ENCODE data around the gene RCBTB1. TPM values are rescaled to one million over a fixed set of nuclear protein-coding genes. Genes with fewer than 3 reads are reported as not detected.
"Not testable (repeated sequence)": the region's sequence is repeated elsewhere in the genome, so short reads cannot be mapped to it uniquely, and the experiment has no call there.

Gene RCBTB1
- total RNA-seq, 1 donor from 2014 or later: 21.6 TPM

DNA sequence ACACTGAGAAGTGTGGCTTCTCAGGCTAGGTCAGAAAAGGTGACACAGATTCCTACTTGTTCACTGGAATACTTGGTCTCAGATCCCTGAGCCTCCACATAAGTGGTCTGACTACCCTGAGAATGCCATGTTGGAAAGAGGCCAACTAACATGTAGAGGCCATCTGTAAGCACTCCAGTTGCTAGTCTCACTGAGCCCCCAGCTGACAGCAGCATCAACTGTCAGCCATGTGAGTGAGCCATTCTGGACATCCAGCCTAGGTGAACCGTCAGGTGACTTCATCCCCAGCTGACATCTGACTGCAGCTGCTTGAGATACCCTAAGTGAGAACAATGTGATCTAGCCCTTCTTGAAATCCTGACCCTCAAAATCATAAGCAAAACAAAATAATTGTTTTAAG, 24.8 kb upstream of the RCBTB1 start:
- H3K4me3 ChIP-seq: no peak overlapping the region
- no peak for TF ChIP-seq CTCF (IDR thresholded peaks at IDR 0.05; ENCODE audit: borderline replicate concordance)
- no peaks in the 10 kb centered on the region for H3K27me3 ChIP-seq (ENCODE audit: low read depth)
- no peaks in the 10 kb centered on the region for H3K36me3 ChIP-seq
- peaks cover 16% of the 10 kb centered on the region for H3K9me3 ChIP-seq (replicated peaks)
- H3K4me1 ChIP-seq: peaks cover 1% of the 10 kb centered on the region
- intact Hi-C loops (cut with micrococcal nuclease): no loop called here
- DNase-seq: no peak
- no peak overlapping the region for H3K27ac ChIP-seq (replicated peaks)

- peaks cover 16% of the 10 kb centered on the region for H3K9me3 ChIP-seq (replicated peaks)
- no peak for TF ChIP-seq CTCF (IDR thresholded peaks at IDR 0.05; ENCODE audit: borderline replicate concordance)
- no peak overlapping the region for H3K4me3 ChIP-seq
- intact Hi-C loops (cut with micrococcal nuclease): loop anchor here (5.0 kb wide), 2 partner anchors 66 to 306 kb away; no protein-coding TSS in a partner anchor
- H3K27me3 ChIP-seq (ENCODE audit: low read depth): no peaks in the 10 kb centered on the region
- H3K27ac ChIP-seq (replicated peaks): no peak overlapping the region
- H3K4me1 ChIP-seq: no peaks in the 10 kb centered on the region
- no peaks in the 10 kb centered on the region for H3K36me3 ChIP-seq
- DNase-seq: no peak
Observed at GRCh38 chr13:49608651-49609331, 23.4 kb upstream of the RCBTB1 start.

DNA sequence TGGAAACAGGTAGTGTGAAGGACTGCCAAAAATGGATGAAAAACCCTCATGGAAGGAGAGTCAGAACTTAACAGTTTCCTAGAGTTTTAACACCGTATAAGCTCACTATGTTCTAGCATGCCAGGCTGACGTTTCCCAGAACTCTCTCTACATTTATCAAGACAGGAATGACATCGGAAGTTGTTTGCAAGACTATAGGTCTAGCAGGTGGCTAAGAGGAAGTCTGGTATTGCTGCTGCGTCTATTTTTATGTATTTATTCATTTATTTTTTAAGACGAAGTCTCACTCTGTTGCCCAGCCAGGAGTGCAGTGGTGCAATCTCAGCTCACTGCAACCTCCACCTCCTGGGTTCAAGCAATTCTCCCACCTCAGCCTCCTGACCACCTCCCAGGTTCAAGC, 22.4 kb upstream of the RCBTB1 start:
- intact Hi-C loops (cut with micrococcal nuclease): loop anchor here (5.0 kb wide), 2 partner anchors 65 to 305 kb away; no protein-coding TSS in a partner anchor
- Histone ChIP-seq H3K9me3 (replicated peaks) (peaks cover 14% of the 10 kb centered on the region), H3K4me3 (no peak overlapping the region), H3K4me1 (no peaks in the 10 kb centered on the region), H3K27me3 (ENCODE audit: low read depth) (no peaks in the 10 kb centered on the region), H3K36me3 (no peaks in the 10 kb centered on the region), H3K27ac (replicated peaks) (no peak overlapping the region)
- no peak for TF ChIP-seq CTCF (IDR thresholded peaks at IDR 0.05; ENCODE audit: borderline replicate concordance)
- no peak for DNase-seq

DNA sequence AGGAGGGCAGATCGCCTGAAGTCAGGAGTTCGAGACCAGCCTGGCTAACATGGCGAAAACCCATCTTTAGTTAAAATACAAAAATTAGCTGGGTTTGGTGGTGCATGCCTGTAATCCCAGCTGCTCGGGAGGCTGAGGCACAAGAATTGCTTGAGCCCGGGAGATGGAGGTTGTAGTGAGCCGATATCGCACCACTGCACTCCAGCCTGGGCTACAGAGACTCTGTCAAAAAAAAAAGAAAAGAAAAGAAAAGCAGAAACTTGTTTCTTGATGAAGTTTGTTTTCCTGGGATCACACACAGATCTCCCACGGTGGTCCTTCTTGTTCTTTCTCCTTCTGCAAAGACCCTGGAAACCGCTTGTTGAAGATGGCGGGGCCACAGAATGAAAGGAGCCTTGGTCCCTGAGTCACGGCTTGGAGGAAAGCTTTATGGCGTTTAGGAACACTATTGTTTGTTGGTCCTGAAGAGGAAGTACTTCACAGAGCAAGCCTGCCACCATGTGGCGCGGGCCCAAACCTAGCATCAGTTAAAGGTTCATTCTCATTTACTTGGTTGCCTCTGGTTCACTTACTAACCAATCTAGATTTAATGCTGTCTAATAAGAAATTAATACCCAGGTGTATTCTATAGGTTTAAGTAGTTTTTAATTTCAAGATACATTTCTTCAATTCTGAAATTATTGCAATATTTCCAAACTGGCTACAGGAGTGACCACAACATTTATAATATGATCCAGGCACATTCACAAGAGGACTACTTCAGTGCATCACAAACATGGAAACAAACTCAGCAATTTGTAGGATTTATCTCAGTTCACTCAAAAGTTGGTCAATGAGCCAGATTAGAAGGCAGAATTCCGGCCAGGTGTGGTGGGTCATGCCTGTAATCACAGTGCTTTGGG, 21.6 kb upstream of the RCBTB1 start:
- intact Hi-C loops (cut with micrococcal nuclease): loop anchor here (5.0 kb wide), 2 partner anchors 65 to 305 kb away; no protein-coding TSS in a partner anchor
- H3K27ac ChIP-seq (replicated peaks): peak overlapping the region; percentile 22
- H3K4me1 ChIP-seq: no peaks in the 10 kb centered on the region
- peaks cover 7% of the 10 kb centered on the region for H3K9me3 ChIP-seq (replicated peaks)
- peak; percentile 87 for DNase-seq
- no peaks in the 10 kb centered on the region for H3K36me3 ChIP-seq
- peak; percentile 90 for TF ChIP-seq CTCF (IDR thresholded peaks at IDR 0.05; ENCODE audit: borderline replicate concordance)
- H3K4me3 ChIP-seq: peak overlapping the region; percentile 57
- no peaks in the 10 kb centered on the region for H3K27me3 ChIP-seq (ENCODE audit: low read depth)

- no peak overlapping the region for H3K4me3 ChIP-seq
- no peak overlapping the region for H3K27ac ChIP-seq (replicated peaks)
- intact Hi-C loops (cut with micrococcal nuclease): no loop called here
- no peaks in the 10 kb centered on the region for H3K36me3 ChIP-seq
- H3K4me1 ChIP-seq: no peaks in the 10 kb centered on the region
- no peak for TF ChIP-seq CTCF (IDR thresholded peaks at IDR 0.05; ENCODE audit: borderline replicate concordance)
- H3K9me3 ChIP-seq (replicated peaks): no peaks in the 10 kb centered on the region
- DNase-seq: no peak
- no peaks in the 10 kb centered on the region for H3K27me3 ChIP-seq (ENCODE audit: low read depth)
Observed at GRCh38 chr13:49604570-49604969, 19.2 kb upstream of the RCBTB1 start.

DNA sequence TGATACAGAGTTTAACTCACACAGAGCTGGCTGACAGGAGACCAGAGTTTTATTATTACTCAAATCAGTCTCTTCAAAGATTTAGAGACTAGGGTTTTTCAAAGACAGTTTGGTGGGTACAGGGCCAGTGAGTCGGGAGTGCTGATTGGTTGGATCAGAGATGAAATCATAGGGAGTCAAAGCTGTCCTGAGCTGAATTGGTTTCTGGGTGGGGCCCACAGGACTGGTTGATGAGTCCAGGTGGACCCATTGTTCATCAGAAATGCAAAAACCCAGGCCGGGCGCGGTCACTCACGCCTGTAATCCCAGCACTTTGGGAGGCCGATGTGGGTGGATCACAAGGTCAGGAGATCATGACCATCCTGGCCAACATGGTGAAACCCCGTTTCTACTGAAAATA, 17.3 kb upstream of the RCBTB1 start:
- H3K27me3 ChIP-seq (ENCODE audit: low read depth); H3K36me3 ChIP-seq; intact Hi-C loops (cut with micrococcal nuclease); DNase-seq; H3K4me3 ChIP-seq; H3K9me3 ChIP-seq (replicated peaks); H3K27ac ChIP-seq (replicated peaks); H3K4me1 ChIP-seq: not testable (repeated sequence)

Measured in left ventricle myocardium inferior (tissue), 1 donor.